Parathyroid adenoma (tissue), 2 donors: ENCODE measurements around the gene TRNAU1AP.
"Not testable (repeated sequence)": the region's sequence is repeated elsewhere in the genome, so short reads cannot be mapped to it uniquely, and the experiment has no call there.

ENCODE experiments used
- H2AFZ ChIP-seq: fragments of 300-600 bp; sonication (generic); one replicate; pipeline ENCODE4 v1.7.0; 2017; ENCODE audit warnings: antibody characterized with exemption, mild to moderate bottlenecking
- H3K27ac ChIP-seq: fragments of 300-600 bp; sonication (generic); one replicate; pipeline ENCODE4 v1.7.0; 2017
- H3K27me3 ChIP-seq: fragments of 300-600 bp; sonication (generic); one replicate; pipeline ENCODE4 v1.7.0; 2017; ENCODE audit warnings: low read length; ENCODE audit not compliant: control insufficient read depth, insufficient read depth
- H3K36me3 ChIP-seq: fragments of 300-600 bp; sonication (generic); one replicate; pipeline ENCODE4 v1.7.0; 2017; ENCODE audit warnings: low read length; ENCODE audit not compliant: control insufficient read depth, insufficient read depth
- H3K4me1 ChIP-seq: fragments of 300-600 bp; sonication (generic); one replicate; pipeline ENCODE4 v1.7.0; 2017; ENCODE audit warnings: control low read depth
- H3K4me2 ChIP-seq: fragments of 300-600 bp; sonication (generic); one replicate; pipeline ENCODE4 v1.7.0; 2017; ENCODE audit warnings: low read length
- H3K4me3 ChIP-seq: fragments of 300-600 bp; sonication (generic); one replicate; pipeline ENCODE4 v1.7.0; 2017; ENCODE audit warnings: low read depth, low read length
- H3K79me2 ChIP-seq: fragments of 300-600 bp; sonication (generic); one replicate; pipeline ENCODE4 v1.7.0; 2017; ENCODE audit warnings: control low read depth
- H3K9ac ChIP-seq: fragments of 300-600 bp; sonication (generic); one replicate; pipeline ENCODE4 v1.7.0; 2017; ENCODE audit warnings: mild to moderate bottlenecking
- H3K9me3 ChIP-seq: fragments of 300-600 bp; sonication (generic); one replicate; pipeline ENCODE4 v1.7.0; 2017; ENCODE audit warnings: low read length; ENCODE audit not compliant: control insufficient read depth
- CTCF ChIP-seq: fragments of 300-600 bp; sonication (generic); IDR thresholded peaks from one replicate; pipeline ENCODE4 v1.7.0; 2017; ENCODE audit warnings: antibody characterized with exemption, mild to moderate bottlenecking
- donor health status: primary hyperparathyroidism.

Gene TRNAU1AP

GRCh38 chr1:28517649-28517999, 35.3 kb upstream of the TRNAU1AP start:
- peaks cover 3% of the 10 kb centered on the region for H3K4me1 ChIP-seq
- peak overlapping the region; percentile 69 for H3K4me3 ChIP-seq
- peak overlapping the region; percentile 74 for H3K4me2 ChIP-seq
- H3K27me3 ChIP-seq = no peaks in the 10 kb centered on the region
- peak overlapping the region; percentile 80 for H2AFZ ChIP-seq
- no peaks in the 10 kb centered on the region for H3K79me2 ChIP-seq
- no peak for TF ChIP-seq CTCF
- H3K36me3 ChIP-seq = no peaks in the 10 kb centered on the region
- no peak overlapping the region for H3K27ac ChIP-seq
- no peak overlapping the region for H3K9ac ChIP-seq
- no peaks in the 10 kb centered on the region for H3K9me3 ChIP-seq

GRCh38 chr1:28518000-28518744, 34.7 kb upstream of the TRNAU1AP start:
- H3K9ac ChIP-seq = no peak overlapping the region
- H3K27me3 ChIP-seq = no peaks in the 10 kb centered on the region
- peak overlapping the region; percentile 69 for H3K4me3 ChIP-seq
- H3K4me2 ChIP-seq = peak overlapping the region; percentile 92
- no peaks in the 10 kb centered on the region for H3K79me2 ChIP-seq
- H3K36me3 ChIP-seq = no peaks in the 10 kb centered on the region
- peak overlapping the region; percentile 42 for H3K27ac ChIP-seq
- peak; percentile 95 for TF ChIP-seq CTCF
- H2AFZ ChIP-seq = peak overlapping the region; percentile 80
- no peaks in the 10 kb centered on the region for H3K9me3 ChIP-seq
- H3K4me1 ChIP-seq = peaks cover 3% of the 10 kb centered on the region

GRCh38 chr1:28518745-28519341, 34.0 kb upstream of the TRNAU1AP start:
- H3K4me1 ChIP-seq = peaks cover 3% of the 10 kb centered on the region
- no peak overlapping the region for H3K9ac ChIP-seq
- no peaks in the 10 kb centered on the region for H3K9me3 ChIP-seq
- peak overlapping the region; percentile 92 for H3K4me2 ChIP-seq
- no peaks in the 10 kb centered on the region for H3K79me2 ChIP-seq
- no peaks in the 10 kb centered on the region for H3K27me3 ChIP-seq
- no peak for TF ChIP-seq CTCF
- H3K4me3 ChIP-seq = peak overlapping the region; percentile 45
- no peaks in the 10 kb centered on the region for H3K36me3 ChIP-seq
- no peak overlapping the region for H3K27ac ChIP-seq
- H2AFZ ChIP-seq = peak overlapping the region; percentile 48

- H3K36me3 ChIP-seq = no peaks in the 10 kb centered on the region
- no peaks in the 10 kb centered on the region for H3K79me2 ChIP-seq
- H3K4me3 ChIP-seq = no peak overlapping the region
- no peak overlapping the region for H3K4me2 ChIP-seq
- no peak for TF ChIP-seq CTCF
- H3K27me3 ChIP-seq = no peaks in the 10 kb centered on the region
- H3K9ac ChIP-seq = no peak overlapping the region
- H3K27ac ChIP-seq = no peak overlapping the region
- no peaks in the 10 kb centered on the region for H3K9me3 ChIP-seq
- peaks cover 3% of the 10 kb centered on the region for H3K4me1 ChIP-seq
- H2AFZ ChIP-seq = no peak overlapping the region
Observed at GRCh38 chr1:28519946-28520725, 32.7 kb upstream of the TRNAU1AP start.

- not testable (repeated sequence) for H3K27me3 ChIP-seq, H3K27ac ChIP-seq
Observed at GRCh38 chr1:28520796-28521195, 32.1 kb upstream of the TRNAU1AP start.

More at GRCh38 chr1:28520796-28521195, 32.1 kb upstream of the TRNAU1AP start:
- not testable (repeated sequence) for H3K36me3 ChIP-seq, H3K4me2 ChIP-seq, H2AFZ ChIP-seq, H3K9me3 ChIP-seq, H3K4me3 ChIP-seq, H3K4me1 ChIP-seq, H3K9ac ChIP-seq, H3K79me2 ChIP-seq
